Spleen (tissue), 7 donors: Measurements from ENCODE around the gene TERF2IP.

ENCODE experiments used
- POLR2AphosphoS5 ChIP-seq, 3 donors: sonication (generic); formaldehyde crosslinking; IDR thresholded peaks; one replicate each; pipeline ENCODE4 v1.5.1; 2017; ENCODE audit warnings: antibody characterized with exemption in 3 of 3
- TF ChIP-seq, protein P1 (sequence below), 11 experiments: fragments of 200-600 bp in 7 of 11; fragments of 450-650 bp in 4 of 11; sonication (generic) in 4 of 11; IDR thresholded peaks in 8 of 11; conservative IDR thresholded peaks in 3 of 11; 1 replicate in 7 of 11; 2 replicates in 4 of 11; pipeline versions ENCODE4 v1.4.0 to v1.8.0; 2016 to 2021; ENCODE audit warnings: antibody characterized with exemption in 11 of 11, inconsistent platforms in 4 of 11, mild to moderate bottlenecking in 1 of 11
- donor health status: DM: no; HTN: no; CAD: no; lungs with moderate emphysema.
- donor health status: DM: no; HTN: no; CAD: no.
- donor health status: DM: no; HTN: no; CAD: no.

DNA sequence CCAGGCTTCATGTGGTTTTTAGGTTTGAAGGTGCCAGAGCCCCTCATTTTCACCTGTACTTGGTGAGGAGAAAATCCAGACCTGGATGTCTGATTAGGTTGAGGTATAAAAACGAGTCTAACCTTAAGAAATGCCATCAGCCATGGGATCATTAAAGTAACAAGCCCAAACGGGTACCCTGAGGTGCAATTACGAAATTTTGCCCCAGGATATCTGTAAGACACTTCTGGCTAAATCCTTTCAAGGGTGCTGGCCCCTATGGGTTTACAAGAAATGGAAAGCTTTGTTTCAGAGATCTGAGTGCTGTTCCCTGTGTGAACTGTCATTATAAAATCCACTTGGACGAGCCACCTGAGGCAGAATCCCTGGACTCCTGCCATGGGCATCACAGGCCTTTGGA, 44.3 kb upstream of the TERF2IP start:
- TF ChIP-seq, protein P1, sequence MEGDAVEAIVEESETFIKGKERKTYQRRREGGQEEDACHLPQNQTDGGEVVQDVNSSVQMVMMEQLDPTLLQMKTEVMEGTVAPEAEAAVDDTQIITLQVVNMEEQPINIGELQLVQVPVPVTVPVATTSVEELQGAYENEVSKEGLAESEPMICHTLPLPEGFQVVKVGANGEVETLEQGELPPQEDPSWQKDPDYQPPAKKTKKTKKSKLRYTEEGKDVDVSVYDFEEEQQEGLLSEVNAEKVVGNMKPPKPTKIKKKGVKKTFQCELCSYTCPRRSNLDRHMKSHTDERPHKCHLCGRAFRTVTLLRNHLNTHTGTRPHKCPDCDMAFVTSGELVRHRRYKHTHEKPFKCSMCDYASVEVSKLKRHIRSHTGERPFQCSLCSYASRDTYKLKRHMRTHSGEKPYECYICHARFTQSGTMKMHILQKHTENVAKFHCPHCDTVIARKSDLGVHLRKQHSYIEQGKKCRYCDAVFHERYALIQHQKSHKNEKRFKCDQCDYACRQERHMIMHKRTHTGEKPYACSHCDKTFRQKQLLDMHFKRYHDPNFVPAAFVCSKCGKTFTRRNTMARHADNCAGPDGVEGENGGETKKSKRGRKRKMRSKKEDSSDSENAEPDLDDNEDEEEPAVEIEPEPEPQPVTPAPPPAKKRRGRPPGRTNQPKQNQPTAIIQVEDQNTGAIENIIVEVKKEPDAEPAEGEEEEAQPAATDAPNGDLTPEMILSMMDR (IDR thresholded peaks at IDR 0.05 in 8 of 11, conservative IDR thresholded peaks at IDR 0.05 in 3 of 11) = no peak
- no peak for TF ChIP-seq POLR2AphosphoS5 (IDR thresholded peaks at IDR 0.05)
